ENCODE results near the gene LDLRAD3. TPM values are rescaled to one million over a fixed set of nuclear protein-coding genes. Genes with fewer than 3 reads are reported as not detected.

Gene LDLRAD3
- total RNA-seq, 3 donors from 2014 or later, result 1.0 to 8.1 (median 2.0) TPM

DNA sequence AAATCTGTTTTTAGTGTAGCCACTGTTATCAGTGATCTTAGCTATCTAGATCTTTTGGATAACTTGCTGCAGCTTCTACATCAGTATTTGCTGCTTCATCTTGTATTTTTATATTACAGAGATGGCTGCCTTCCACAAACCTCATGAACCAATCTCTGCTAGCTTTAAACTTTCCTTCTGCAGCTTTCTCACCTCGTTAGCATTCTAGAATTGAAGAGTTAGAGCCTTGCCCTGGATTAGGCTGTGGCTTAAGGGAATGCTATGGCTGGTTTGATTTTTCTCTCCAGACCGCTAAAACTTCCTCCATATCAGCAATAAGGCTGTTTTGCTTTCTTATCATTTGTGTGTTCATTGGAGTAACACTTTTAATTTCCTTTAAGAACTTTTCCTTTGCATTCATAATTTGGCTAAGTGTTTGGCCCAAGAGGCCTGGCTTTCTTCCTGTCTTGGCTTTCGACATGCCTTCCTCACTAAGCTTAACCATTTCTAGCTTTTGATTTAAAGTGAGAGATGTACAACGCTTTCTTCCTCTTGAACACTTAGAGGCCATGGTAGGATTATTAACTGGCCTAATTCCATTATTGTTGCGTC, 51.9 kb downstream of the LDLRAD3 start:
- no peak overlapping the region for H3K4me3 ChIP-seq
- H3K36me3 ChIP-seq (ENCODE audit: low read depth), result no peaks in the 10 kb centered on the region
- no peak for DNase-seq
- TF ChIP-seq, protein P1, sequence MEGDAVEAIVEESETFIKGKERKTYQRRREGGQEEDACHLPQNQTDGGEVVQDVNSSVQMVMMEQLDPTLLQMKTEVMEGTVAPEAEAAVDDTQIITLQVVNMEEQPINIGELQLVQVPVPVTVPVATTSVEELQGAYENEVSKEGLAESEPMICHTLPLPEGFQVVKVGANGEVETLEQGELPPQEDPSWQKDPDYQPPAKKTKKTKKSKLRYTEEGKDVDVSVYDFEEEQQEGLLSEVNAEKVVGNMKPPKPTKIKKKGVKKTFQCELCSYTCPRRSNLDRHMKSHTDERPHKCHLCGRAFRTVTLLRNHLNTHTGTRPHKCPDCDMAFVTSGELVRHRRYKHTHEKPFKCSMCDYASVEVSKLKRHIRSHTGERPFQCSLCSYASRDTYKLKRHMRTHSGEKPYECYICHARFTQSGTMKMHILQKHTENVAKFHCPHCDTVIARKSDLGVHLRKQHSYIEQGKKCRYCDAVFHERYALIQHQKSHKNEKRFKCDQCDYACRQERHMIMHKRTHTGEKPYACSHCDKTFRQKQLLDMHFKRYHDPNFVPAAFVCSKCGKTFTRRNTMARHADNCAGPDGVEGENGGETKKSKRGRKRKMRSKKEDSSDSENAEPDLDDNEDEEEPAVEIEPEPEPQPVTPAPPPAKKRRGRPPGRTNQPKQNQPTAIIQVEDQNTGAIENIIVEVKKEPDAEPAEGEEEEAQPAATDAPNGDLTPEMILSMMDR (IDR thresholded peaks at IDR 0.05), result no peak
- intact Hi-C loops (cut with DNase I, micrococcal nuclease), result no loop called here
- ATAC-seq, result no peak
- H3K9me3 ChIP-seq, result no peaks in the 10 kb centered on the region
- H3K4me1 ChIP-seq (ENCODE audit: low read depth), result no peaks in the 10 kb centered on the region

DNA sequence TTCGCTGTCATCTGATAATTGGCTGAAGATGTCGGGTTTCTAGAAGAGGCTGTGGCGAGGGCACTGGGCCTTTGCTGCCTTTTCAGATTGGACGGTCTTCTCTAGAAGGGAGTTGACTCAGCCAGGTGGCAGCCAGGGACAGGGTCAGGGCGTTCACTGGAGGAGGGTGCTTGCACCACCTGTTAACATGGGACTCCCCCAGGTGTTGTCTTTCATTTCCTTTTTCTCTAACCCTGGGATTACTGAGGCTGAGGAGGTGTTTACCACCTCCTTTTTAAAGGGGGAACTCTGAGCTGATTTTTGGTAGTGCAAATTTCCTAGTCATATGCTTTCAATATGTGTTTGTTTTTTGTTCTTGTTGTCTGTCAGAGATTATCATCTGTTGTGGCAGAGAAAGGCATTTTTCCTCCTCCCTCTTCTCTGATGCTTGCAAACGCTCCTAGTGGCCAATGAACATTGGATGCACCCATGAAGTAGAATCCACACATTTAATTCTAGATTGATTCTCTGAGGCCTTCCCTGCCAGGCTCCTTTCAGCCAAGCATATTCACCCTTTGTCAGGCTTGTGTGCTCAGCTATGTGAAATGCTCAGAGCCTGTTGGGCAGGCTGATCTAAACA, 54.1 kb downstream of the LDLRAD3 start:
- Histone ChIP-seq H3K9me3 (no peaks in the 10 kb centered on the region), H3K36me3 (ENCODE audit: low read depth) (no peaks in the 10 kb centered on the region), H3K4me3 (no peak overlapping the region), H3K4me1 (ENCODE audit: low read depth) (no peaks in the 10 kb centered on the region)
- DNase-seq (no peak), ATAC-seq (no peak)
- intact Hi-C loops (cut with DNase I, micrococcal nuclease), result no loop called here
- TF ChIP-seq, protein P1 (IDR thresholded peaks at IDR 0.05), result no peak

DNA sequence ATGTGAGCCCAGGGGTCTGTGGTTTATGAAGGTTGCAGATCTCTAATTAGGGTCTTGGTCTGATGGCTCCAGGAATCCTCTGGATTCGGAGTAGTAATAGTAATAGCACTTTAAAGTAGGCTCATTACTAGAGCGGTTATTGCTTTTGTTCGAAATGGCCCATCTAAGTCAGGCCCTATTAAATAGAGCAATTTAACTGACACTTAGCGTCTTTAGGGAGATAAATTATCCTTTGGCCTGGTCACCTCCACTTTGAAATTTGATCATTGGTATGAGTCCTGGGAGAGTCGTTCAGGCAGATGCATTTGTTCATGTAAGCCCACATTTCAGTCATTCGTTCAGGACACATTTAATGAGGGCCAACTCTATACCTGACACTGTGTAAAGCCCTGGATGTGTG, 54.8 kb downstream of the LDLRAD3 start:
- TF ChIP-seq, protein P1 (IDR thresholded peaks at IDR 0.05), result no peak
- Histone ChIP-seq H3K4me1 (ENCODE audit: low read depth) (no peaks in the 10 kb centered on the region), H3K9me3 (no peaks in the 10 kb centered on the region), H3K36me3 (ENCODE audit: low read depth) (no peaks in the 10 kb centered on the region), H3K4me3 (no peak overlapping the region)
- no peak for ATAC-seq
- intact Hi-C loops (cut with DNase I, micrococcal nuclease), result no loop called here
- no peak for DNase-seq

DNA sequence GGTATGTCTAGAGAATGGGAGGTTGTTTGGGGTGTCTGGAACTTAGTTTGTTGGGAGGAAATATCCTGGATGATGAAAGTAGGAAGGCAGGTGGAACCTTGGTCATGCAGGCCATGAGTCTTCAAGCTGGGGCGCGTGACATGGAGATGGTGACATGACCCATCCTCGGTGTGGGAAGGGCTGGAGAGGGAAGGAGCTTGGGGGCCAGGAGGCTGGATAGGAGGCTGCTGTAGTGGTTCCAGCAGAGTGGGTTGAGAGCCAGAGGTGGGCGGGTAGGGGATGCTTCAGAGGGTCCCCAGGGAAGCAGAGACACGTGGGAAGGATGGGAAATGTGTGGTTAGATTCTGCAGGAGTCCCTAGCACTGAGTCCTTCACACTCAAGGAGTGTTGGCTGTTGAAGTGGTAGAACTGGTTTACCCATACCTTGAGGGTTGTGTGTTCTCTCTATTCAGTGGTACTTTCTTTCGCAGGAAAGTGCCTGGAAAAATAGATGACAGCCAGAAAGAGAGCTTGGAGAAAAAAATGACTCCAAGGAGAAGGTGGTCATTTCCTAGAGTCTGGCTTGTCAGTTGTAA, 56.8 kb downstream of the LDLRAD3 start:
- intact Hi-C loops (cut with DNase I, micrococcal nuclease), result no loop called here
- ATAC-seq (no peak), DNase-seq (no peak)
- H3K4me1 ChIP-seq (ENCODE audit: low read depth), result no peaks in the 10 kb centered on the region
- H3K36me3 ChIP-seq (ENCODE audit: low read depth), result no peaks in the 10 kb centered on the region
- H3K9me3 ChIP-seq, result peaks cover 7% of the 10 kb centered on the region
- TF ChIP-seq, protein P1 (IDR thresholded peaks at IDR 0.05), result no peak
- no peak overlapping the region for H3K4me3 ChIP-seq

DNA sequence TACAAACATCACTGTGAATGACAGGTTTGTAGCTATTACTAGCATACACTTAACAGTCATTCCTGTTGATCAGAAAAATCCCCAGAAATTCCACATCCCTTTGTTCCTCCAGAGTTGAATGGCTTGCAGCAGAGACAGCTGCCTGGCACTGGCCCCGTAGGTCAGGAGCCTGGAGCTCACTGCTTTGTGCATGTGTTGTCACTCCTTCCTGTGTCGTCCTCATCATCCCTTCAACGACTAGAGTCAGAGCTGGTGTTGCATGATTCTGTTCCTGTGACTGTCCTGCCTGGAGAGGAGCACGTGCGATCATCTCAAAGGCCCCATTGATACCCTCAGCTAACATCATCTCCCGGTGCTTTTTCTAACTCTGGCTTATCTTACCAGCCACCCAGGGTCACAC, 58.3 kb downstream of the LDLRAD3 start:
- no peak overlapping the region for H3K4me3 ChIP-seq
- intact Hi-C loops (cut with DNase I, micrococcal nuclease), result no loop called here
- H3K4me1 ChIP-seq (ENCODE audit: low read depth), result no peaks in the 10 kb centered on the region
- peaks cover 7% of the 10 kb centered on the region for H3K9me3 ChIP-seq
- H3K36me3 ChIP-seq (ENCODE audit: low read depth), result no peaks in the 10 kb centered on the region
- DNase-seq, result no peak
- TF ChIP-seq, protein P1 (IDR thresholded peaks at IDR 0.05), result no peak
- ATAC-seq, result no peak
